Karpas-422 (cell line): Measurements from ENCODE around the gene PDE11A. TPM values are rescaled to one million over a fixed set of nuclear protein-coding genes. Genes with fewer than 3 reads are reported as not detected.

Source experiments
- DNase-seq: peaks from one replicate; pipeline ENCODE4 v3.0.0-alpha.2; 2015
- H2AFZ ChIP-seq: fragments of 200-600 bp; sonication (generic); 2 replicates; pipeline ENCODE4 v1.6.1; 2014; ENCODE audit warnings: antibody characterized with exemption, low read length, mixed read lengths
- H3K27ac ChIP-seq: fragments of 200-600 bp; sonication (generic); 2 replicates; pipeline ENCODE4 v1.5.1; 2014; ENCODE audit warnings: mild to moderate bottlenecking, low read length, moderate library complexity
- H3K27me3 ChIP-seq: fragments of 200-600 bp; sonication (generic); 2 replicates; pipeline ENCODE4 v1.6.1; 2014; ENCODE audit warnings: low read length, mixed read lengths
- H3K36me3 ChIP-seq: fragments of 200-600 bp; sonication (generic); 2 replicates; pipeline ENCODE4 v1.6.1; 2014; ENCODE audit warnings: low read length, mixed read lengths; ENCODE audit not compliant: insufficient read depth
- H3K4me1 ChIP-seq: fragments of 200-600 bp; sonication (generic); 2 replicates; pipeline ENCODE4 v1.6.1; 2014; ENCODE audit warnings: mild to moderate bottlenecking, low read length, mixed read lengths
- H3K4me2 ChIP-seq: fragments of 200-600 bp; sonication (generic); 2 replicates; pipeline ENCODE4 v1.6.1; 2014; ENCODE audit warnings: low read length, low read depth, mild to moderate bottlenecking; ENCODE audit not compliant: poor library complexity, severe bottlenecking
- H3K4me3 ChIP-seq: fragments of 200-600 bp; sonication (generic); 2 replicates; pipeline ENCODE4 v1.5.1; 2014; ENCODE audit warnings: mild to moderate bottlenecking, antibody characterized with exemption, low read length, mixed read lengths
- H3K79me2 ChIP-seq: fragments of 200-600 bp; sonication (generic); 2 replicates; pipeline ENCODE4 v1.6.1; 2014; ENCODE audit warnings: mild to moderate bottlenecking, low read length, mixed read lengths
- H3K9ac ChIP-seq: fragments of 200-600 bp; sonication (generic); 2 replicates; pipeline ENCODE4 v1.6.0; 2014; ENCODE audit warnings: low read length
- H3K9me2 ChIP-seq: fragments of 200-600 bp; sonication (generic), shearing (Covaris generic); replicated peaks from 2 replicates; pipeline ENCODE4 v1.6.0; 2014; ENCODE audit warnings: mild to moderate bottlenecking, low read length, moderate library complexity; ENCODE audit not compliant: insufficient read depth
- H3K9me3 ChIP-seq: fragments of 300-700, 200-600 bp; sonication (generic); 2 replicates; pipeline ENCODE4 v1.6.1; 2014; ENCODE audit warnings: low read length, mixed read lengths
- H4K20me1 ChIP-seq: fragments of 200-600 bp; sonication (generic); 2 replicates; pipeline ENCODE4 v1.6.1; 2014; ENCODE audit warnings: mild to moderate bottlenecking, antibody characterized with exemption, low read length, low read depth; ENCODE audit not compliant: insufficient read depth
- total RNA-seq: library from RNA; depleted of rRNA; stranded (reverse); fragments of >200 nt; shearing (Covaris generic); gene quantifications from 2 replicates; pipeline ENCODE4 v1.2.3, GENCODE V29; 2014; ENCODE audit warnings: low replicate concordance

Gene PDE11A
- total RNA-seq, 1 experiment from 2014 or later, result 0.52 TPM

GRCh38 chr2:177631680-177632079 is 440.9 kb downstream of the PDE11A start:
- Histone ChIP-seq H3K27me3 (no peaks in the 10 kb centered on the region), H2AFZ (no peak overlapping the region), H3K4me1 (peaks cover 17% of the 10 kb centered on the region), H3K36me3 (no peaks in the 10 kb centered on the region), H3K4me2 (no peak overlapping the region), H3K4me3 (no peak overlapping the region), H4K20me1 (no peaks in the 10 kb centered on the region), H3K9ac (no peak overlapping the region), H3K9me2 (no peaks in the 10 kb centered on the region), H3K27ac (no peak overlapping the region), H3K9me3 (no peaks in the 10 kb centered on the region), H3K79me2 (no peaks in the 10 kb centered on the region)
- DNase-seq, result no peak

GRCh38 chr2:177629357-177630024 is 443.1 kb downstream of the PDE11A start:
- H2AFZ ChIP-seq, result no peak overlapping the region

GRCh38 chr2:177628831-177629230 is 443.7 kb downstream of the PDE11A start:
- DNase-seq, result no peak
- no peak overlapping the region for H3K4me3 ChIP-seq
- H2AFZ ChIP-seq, result no peak overlapping the region
- H3K9me2 ChIP-seq, result no peaks in the 10 kb centered on the region
- H3K9ac ChIP-seq, result no peak overlapping the region
- H3K27ac ChIP-seq, result no peak overlapping the region
- H3K4me1 ChIP-seq, result peaks cover 15% of the 10 kb centered on the region
- H3K36me3 ChIP-seq, result no peaks in the 10 kb centered on the region
- H3K79me2 ChIP-seq, result no peaks in the 10 kb centered on the region
- no peaks in the 10 kb centered on the region for H3K9me3 ChIP-seq
- no peak overlapping the region for H3K4me2 ChIP-seq
- H4K20me1 ChIP-seq, result no peaks in the 10 kb centered on the region
- H3K27me3 ChIP-seq, result no peaks in the 10 kb centered on the region

More at GRCh38 chr2:177629357-177630024, 443.1 kb downstream of the PDE11A start:
- H3K9me2 ChIP-seq, result no peaks in the 10 kb centered on the region
- no peaks in the 10 kb centered on the region for H3K27me3 ChIP-seq
- peaks cover 19% of the 10 kb centered on the region for H3K4me1 ChIP-seq
- H3K79me2 ChIP-seq, result no peaks in the 10 kb centered on the region
- H3K4me3 ChIP-seq, result no peak overlapping the region
- H3K27ac ChIP-seq, result no peak overlapping the region
- H4K20me1 ChIP-seq, result no peaks in the 10 kb centered on the region
- H3K4me2 ChIP-seq, result no peak overlapping the region
- DNase-seq, result no peak
- no peaks in the 10 kb centered on the region for H3K36me3 ChIP-seq
- no peaks in the 10 kb centered on the region for H3K9me3 ChIP-seq
- no peak overlapping the region for H3K9ac ChIP-seq

- no peaks in the 10 kb centered on the region for H3K27me3 ChIP-seq
- H3K4me1 ChIP-seq, result peaks cover 18% of the 10 kb centered on the region
- no peaks in the 10 kb centered on the region for H3K36me3 ChIP-seq
- H3K9me3 ChIP-seq, result no peaks in the 10 kb centered on the region
- no peak overlapping the region for H3K27ac ChIP-seq
- H4K20me1 ChIP-seq, result no peaks in the 10 kb centered on the region
- DNase-seq, result peak; percentile 71
- H3K9me2 ChIP-seq, result no peaks in the 10 kb centered on the region
- peak overlapping the region; percentile 57 for H3K4me3 ChIP-seq
- H3K4me2 ChIP-seq, result peak overlapping the region; percentile 71
- no peaks in the 10 kb centered on the region for H3K79me2 ChIP-seq
- peak overlapping the region; percentile 55 for H3K9ac ChIP-seq
- peak overlapping the region; percentile 85 for H2AFZ ChIP-seq
Measured at GRCh38 chr2:177625744-177626650, 446.6 kb downstream of the PDE11A start.

- Histone ChIP-seq H2AFZ (no peak overlapping the region), H4K20me1 (no peaks in the 10 kb centered on the region), H3K4me3 (no peak overlapping the region), H3K9me2 (no peaks in the 10 kb centered on the region), H3K27me3 (no peaks in the 10 kb centered on the region), H3K9me3 (no peaks in the 10 kb centered on the region), H3K27ac (no peak overlapping the region), H3K9ac (no peak overlapping the region), H3K36me3 (no peaks in the 10 kb centered on the region), H3K79me2 (no peaks in the 10 kb centered on the region), H3K4me1 (peaks cover 28% of the 10 kb centered on the region), H3K4me2 (no peak overlapping the region)
- no peak for DNase-seq
Measured at GRCh38 chr2:177622521-177622920, 450.1 kb downstream of the PDE11A start.

GRCh38 chr2:177619986-177620385 is 452.6 kb downstream of the PDE11A start:
- Histone ChIP-seq H3K9me3 (no peaks in the 10 kb centered on the region), H2AFZ (no peak overlapping the region), H3K9me2 (no peaks in the 10 kb centered on the region), H3K4me3 (no peak overlapping the region), H3K4me1 (peaks cover 20% of the 10 kb centered on the region), H3K36me3 (no peaks in the 10 kb centered on the region), H3K9ac (no peak overlapping the region), H3K4me2 (no peak overlapping the region), H3K79me2 (no peaks in the 10 kb centered on the region), H3K27ac (no peak overlapping the region), H4K20me1 (no peaks in the 10 kb centered on the region), H3K27me3 (no peaks in the 10 kb centered on the region)
- DNase-seq, result no peak

DNA sequence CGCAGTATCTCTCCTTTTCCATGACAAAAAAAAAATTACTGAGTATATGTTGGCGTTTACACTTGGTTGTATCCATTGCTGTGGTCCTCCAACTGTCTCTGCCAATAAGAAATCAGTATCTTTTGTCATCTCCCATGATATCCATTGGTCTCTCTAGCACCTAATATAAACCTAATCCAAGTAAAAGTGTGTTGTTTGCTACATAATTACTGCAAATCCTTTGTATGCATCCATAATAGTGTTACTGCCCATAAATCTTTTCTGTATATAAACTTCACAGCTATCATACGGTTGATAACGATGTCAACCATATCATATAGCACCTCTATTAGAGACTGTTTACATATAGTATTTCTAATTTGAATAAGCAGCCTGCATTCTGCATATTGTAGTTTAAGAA is 453.1 kb downstream of the PDE11A start:
- Histone ChIP-seq H3K4me2 (peak overlapping the region; percentile 85), H3K27ac (no peak overlapping the region), H4K20me1 (no peaks in the 10 kb centered on the region), H3K4me1 (peaks cover 20% of the 10 kb centered on the region), H3K79me2 (no peaks in the 10 kb centered on the region), H3K9me3 (no peaks in the 10 kb centered on the region), H3K27me3 (no peaks in the 10 kb centered on the region), H3K9me2 (no peaks in the 10 kb centered on the region), H2AFZ (peak overlapping the region; percentile 97), H3K36me3 (no peaks in the 10 kb centered on the region), H3K9ac (peak overlapping the region; percentile 81), H3K4me3 (peak overlapping the region; percentile 71)
- DNase-seq, result no peak
